Common myeloid progenitor, CD34-positive (primary cell): ENCODE results near the gene TOP1.
"Not testable (repeated sequence)": the region's sequence is repeated elsewhere in the genome, so short reads cannot be mapped to it uniquely, and the experiment has no call there.

Experiments
- CTCF ChIA-PET: fragments of 350-600 bp; sonication (Branson Sonifier 250); formaldehyde crosslinking; loops from one replicate; lab custom pipeline; 2021; ENCODE audit warnings: antibody characterized with exemption; lab: Charles Lee
- POLR2A ChIA-PET: fragments of 350-600 bp; sonication (Branson Sonifier 250); formaldehyde crosslinking; loops from one replicate; lab custom pipeline; 2021; ENCODE audit warnings: antibody characterized with exemption; lab: Charles Lee
- DNase-seq, 3 donors: peaks; one replicate each; pipeline versions ENCODE4 v3.0.0 to v3.0.0-alpha.2; 2013
- H3K27ac ChIP-seq, 2 experiments: 1 replicate in 1 of 2; 2 replicates in 1 of 2; pipeline ENCODE4 v1.7.0; 2013; ENCODE audit warnings: inconsistent platforms in 2 of 2, low read length in 2 of 2, mild to moderate bottlenecking in 2 of 2, low read depth in 1 of 2, moderate library complexity in 1 of 2; ENCODE audit not compliant: severe bottlenecking in 2 of 2, insufficient read depth in 1 of 2, poor library complexity in 1 of 2
- H3K27me3 ChIP-seq, 5 experiments: replicated peaks in 2 of 5; 1 replicate in 3 of 5; 2 replicates in 2 of 5; pipeline versions ENCODE4 v1.6.1 to v1.7.0; 2013; ENCODE audit warnings: low read length in 4 of 5, mild to moderate bottlenecking in 2 of 5, moderate library complexity in 2 of 5, inconsistent platforms in 1 of 5; ENCODE audit not compliant: insufficient read depth in 5 of 5, control insufficient read depth in 4 of 5
- H3K36me3 ChIP-seq, 4 experiments: 1 replicate in 2 of 4; 2 replicates in 2 of 4; pipeline versions ENCODE4 v1.6.1 to v1.7.0; 2013; ENCODE audit warnings: low read length in 3 of 4, control low read depth in 1 of 4, mild to moderate bottlenecking in 1 of 4; ENCODE audit not compliant: control insufficient read depth in 4 of 4, insufficient read depth in 4 of 4
- H3K4me1 ChIP-seq, 4 experiments: 1 replicate in 3 of 4; 2 replicates in 1 of 4; pipeline versions ENCODE4 v1.6.1 to v1.7.1; 2013; ENCODE audit warnings: low read length in 3 of 4, mild to moderate bottlenecking in 3 of 4, control low read depth in 1 of 4, inconsistent platforms in 1 of 4, moderate library complexity in 1 of 4; ENCODE audit not compliant: control insufficient read depth in 4 of 4, insufficient read depth in 4 of 4; ENCODE audit errors: control extremely low read depth in 1 of 4
- H3K4me3 ChIP-seq, 7 experiments: 1 replicate in 4 of 7; 2 replicates in 3 of 7; pipeline versions ENCODE4 v1.5.1 to v1.7.0; 2013; ENCODE audit warnings: mild to moderate bottlenecking in 7 of 7, low read length in 6 of 7, moderate library complexity in 6 of 7, inconsistent platforms in 2 of 7, low read depth in 2 of 7, control low read depth in 1 of 7; ENCODE audit not compliant: insufficient read depth in 4 of 7, control insufficient read depth in 1 of 7; ENCODE audit errors: extremely low read depth in 1 of 7
- H3K9me3 ChIP-seq, 5 experiments: 1 replicate in 4 of 5; 2 replicates in 1 of 5; pipeline versions ENCODE4 v1.6.1 to v1.7.1; 2013; ENCODE audit warnings: low read length in 4 of 5, mild to moderate bottlenecking in 2 of 5, inconsistent platforms in 1 of 5, low read depth in 1 of 5, moderate library complexity in 1 of 5; ENCODE audit not compliant: control insufficient read depth in 4 of 5, insufficient read depth in 2 of 5; ENCODE audit errors: control extremely low read depth in 1 of 5
- WGBS: methylation state at CpG from one replicate; pipeline ENCODE4 v1.1.5; 2013; ENCODE audit not compliant: insufficient coverage; 5-methylcytosine and 5-hydroxymethylcytosine counted together

TOP1 gene

DNA sequence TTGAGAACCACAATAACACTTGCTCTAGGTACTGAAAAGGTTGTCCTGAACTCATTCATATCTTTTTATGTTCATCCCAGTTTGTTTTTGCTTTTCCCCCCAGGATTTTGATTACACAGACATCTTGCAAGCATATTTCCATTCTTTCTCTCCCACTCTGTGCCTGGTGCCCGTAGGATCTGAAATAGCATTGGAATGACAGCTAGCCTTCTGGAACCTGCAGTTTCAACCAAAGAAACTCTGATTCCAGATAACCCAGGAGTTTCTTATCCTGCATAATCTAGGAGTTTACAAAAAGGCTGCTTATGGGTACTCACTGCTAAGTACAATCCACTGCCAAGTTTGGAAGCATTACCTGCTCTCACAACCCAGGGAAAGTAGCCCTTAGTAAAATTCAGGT is 79.9 kb downstream of the TOP1 start:
- peaks cover 30 to 70% (median 50%) of the 10 kb centered on the region in 4 experiments for H3K36me3 ChIP-seq
- WGBS, result 100% methylated on average over 1 of the region's 1 CpG

DNA sequence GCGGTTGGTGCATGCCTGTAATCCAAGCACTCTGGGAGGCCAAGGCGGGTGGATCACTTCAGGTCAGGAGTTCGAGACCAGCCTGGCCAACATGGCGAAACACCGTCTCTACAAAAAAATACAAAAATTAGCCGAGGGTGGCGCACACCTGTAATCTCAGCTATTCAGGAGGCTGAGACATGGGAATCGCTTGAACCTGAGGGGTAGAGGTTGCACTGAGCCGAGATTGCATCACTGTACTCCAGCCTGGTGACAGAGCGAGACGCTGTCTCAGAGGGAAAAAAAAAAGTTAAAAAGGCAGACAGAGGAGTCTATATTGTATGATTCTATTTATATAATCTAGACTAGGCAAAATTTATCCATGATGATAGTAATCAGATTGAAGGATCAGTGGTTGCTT is 81.4 kb downstream of the TOP1 start:
- POLR2A ChIA-PET, result no interaction called here
- Histone ChIP-seq H3K27ac (no peak overlapping the region), H3K27me3 (no peaks in the 10 kb centered on the region), H3K36me3 (peaks cover 33 to 70% (median 51%) of the 10 kb centered on the region in 4 experiments), H3K9me3 (no peaks in the 10 kb centered on the region), H3K4me1 (no peaks in the 10 kb centered on the region), H3K4me3 (no peak overlapping the region)
- WGBS, result 97% methylated on average over 8 of the region's 11 CpGs
- CTCF ChIA-PET, result interaction anchor here (1.2 kb wide), 1 partner anchor 147 kb away, joined by 3 read pairs; no protein-coding TSS in a partner anchor
- no peak for DNase-seq

More for the DNA sequence above, 79.9 kb downstream of the TOP1 start:
- H3K4me3 ChIP-seq, result no peak overlapping the region
- POLR2A ChIA-PET, result no interaction called here
- CTCF ChIA-PET, result interaction anchor here (1.5 kb wide), 1 partner anchor 13 kb away, joined by 4 read pairs; no protein-coding TSS in a partner anchor
- H3K4me1 ChIP-seq, result no peaks in the 10 kb centered on the region
- H3K27me3 ChIP-seq, result no peaks in the 10 kb centered on the region
- no peaks in the 10 kb centered on the region for H3K9me3 ChIP-seq
- no peak overlapping the region for H3K27ac ChIP-seq
- DNase-seq, result no peak

GRCh38 chr20:41110930-41111577 is 82.4 kb downstream of the TOP1 start:
- 97% methylated on average over 3 of the region's 5 CpGs for WGBS
- Histone ChIP-seq H3K27me3 (no peaks in the 10 kb centered on the region), H3K27ac (no peak overlapping the region), H3K4me1 (peaks cover 0 to 5% (median under 1%) of the 10 kb centered on the region in 4 experiments), H3K9me3 (no peaks in the 10 kb centered on the region), H3K4me3 (no peak overlapping the region), H3K36me3 (peaks cover 41 to 76% (median 58%) of the 10 kb centered on the region in 4 experiments)
- no peak for DNase-seq
- POLR2A ChIA-PET, result no interaction called here
- CTCF ChIA-PET, result interaction anchor here (0.9 to 1.7 kb wide), 3 partner anchors 11 to 120 kb away, joined by 3 to 5 read pairs (median 3); no protein-coding TSS in a partner anchor

- H3K27ac ChIP-seq, result no peak overlapping the region
- WGBS, result 100% methylated on average over 2 of the region's 5 CpGs
- no peaks in the 10 kb centered on the region for H3K9me3 ChIP-seq
- no peak for DNase-seq
- H3K4me1 ChIP-seq, result peaks cover 0 to 10% (median 2%) of the 10 kb centered on the region in 4 experiments
- POLR2A ChIA-PET, result no interaction called here
- no peak overlapping the region for H3K4me3 ChIP-seq
- H3K36me3 ChIP-seq, result peaks cover 42 to 81% (median 62%) of the 10 kb centered on the region in 4 experiments
- H3K27me3 ChIP-seq, result no peaks in the 10 kb centered on the region
- CTCF ChIA-PET, result interaction anchor here (0.9 to 1.7 kb wide), 4 partner anchors 11 to 121 kb away, joined by 3 to 5 read pairs (median 3); no protein-coding TSS in a partner anchor
These were observed 82.9 kb downstream of the TOP1 start for GRCh38 chr20:41111578-41111951.

DNA sequence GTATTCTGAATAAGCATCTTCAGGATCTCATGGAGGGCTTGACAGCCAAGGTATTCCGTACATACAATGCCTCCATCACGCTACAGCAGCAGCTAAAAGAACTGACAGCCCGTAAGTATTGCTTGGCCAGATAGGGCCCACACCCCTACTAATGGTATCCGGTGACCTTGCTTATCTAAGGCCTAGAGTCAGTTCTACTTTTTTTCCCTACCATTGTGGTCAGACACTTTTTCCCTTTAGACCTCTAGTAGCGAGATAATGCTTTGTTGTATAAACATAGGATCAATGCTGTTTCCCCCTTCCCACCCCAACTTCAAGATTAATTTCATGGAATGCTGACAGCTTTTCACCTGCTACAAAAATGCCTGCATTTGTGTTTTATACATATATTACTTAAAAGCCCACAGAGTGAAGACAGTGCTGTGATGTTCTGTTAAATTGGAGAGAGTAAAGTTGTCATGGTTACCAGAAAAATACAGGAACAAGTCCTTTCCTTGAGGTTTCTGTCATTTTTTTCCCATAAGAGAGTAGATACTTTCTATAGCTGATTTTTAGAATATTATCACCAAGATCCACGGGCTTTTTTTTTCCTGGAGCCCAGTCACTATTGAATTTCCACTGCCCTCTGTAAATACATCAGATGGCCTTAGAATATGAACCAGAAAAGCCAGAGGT is 87.8 kb downstream of the TOP1 start:
- Histone ChIP-seq H3K36me3 (peaks cover 42 to 86% (median 66%) of the 10 kb centered on the region in 4 experiments), H3K9me3 (no peaks in the 10 kb centered on the region), H3K4me1 (peaks cover 0 to 13% (median 2%) of the 10 kb centered on the region in 4 experiments), H3K27ac (peak overlapping the region; percentile 17 to 69), H3K27me3 (no peaks in the 10 kb centered on the region), H3K4me3 (no peak overlapping the region)
- ChIA-PET POLR2A (interaction anchor here (0.8 kb wide), 1 partner anchor 118 kb away, joined by 3 read pairs; no protein-coding TSS in a partner anchor), CTCF (interaction anchor here (1.3 to 8.5 kb wide), 2 partner anchors 17 to 147 kb away, joined by 4 to 56 read pairs; no protein-coding TSS in a partner anchor)
- 72% methylated on average over 3 of the region's 6 CpGs for WGBS
- DNase-seq, result peak; percentile 58 to 75 (median 64)

DNA sequence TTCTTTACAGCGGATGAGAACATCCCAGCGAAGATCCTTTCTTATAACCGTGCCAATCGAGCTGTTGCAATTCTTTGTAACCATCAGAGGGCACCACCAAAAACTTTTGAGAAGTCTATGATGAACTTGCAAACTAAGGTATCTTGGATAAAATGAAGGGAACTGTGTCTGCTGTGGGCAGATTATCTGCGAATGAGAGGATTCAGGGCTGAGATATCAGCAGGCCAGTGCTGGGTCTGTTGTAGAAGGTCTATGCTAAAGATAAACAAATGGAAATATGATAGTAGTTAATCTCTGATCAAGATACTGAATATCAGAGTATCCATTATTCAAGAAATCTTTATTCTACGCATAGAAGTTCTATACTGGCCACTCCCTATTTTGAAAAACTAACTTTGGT is 89.5 kb downstream of the TOP1 start:
- H3K27me3 ChIP-seq, H3K9me3 ChIP-seq, POLR2A ChIA-PET, H3K4me3 ChIP-seq, H3K27ac ChIP-seq: not testable (repeated sequence)
- 85% methylated on average over 5 of the region's 6 CpGs for WGBS
- CTCF ChIA-PET, result interaction anchor here (0.9 to 8.5 kb wide), 4 partner anchors 15 to 150 kb away, joined by 3 to 56 read pairs (median 4); no protein-coding TSS in a partner anchor
- peak in 2 of 3 donors; percentile 20 to 41 for DNase-seq
- H3K4me1 ChIP-seq, result peaks cover 0 to 13% (median 2%) of the 10 kb centered on the region in 4 experiments
- peaks cover 45 to 90% (median 74%) of the 10 kb centered on the region in 4 experiments for H3K36me3 ChIP-seq
